OCI-LY3 (cell line): ENCODE measurements around the gene MTCL3.

ENCODE experiments used
- EZH2phosphoT487 ChIP-seq: fragments of 200-600 bp; shearing (Covaris generic); IDR thresholded peaks from 2 replicates; pipeline ENCODE4 v1.6.1; 2018; ENCODE audit warnings: antibody characterized with exemption, mixed run types, low read depth
- TF ChIP-seq, protein P1 (sequence below): fragments of 200-600, 300-600 bp; sonication (generic); IDR thresholded peaks from 2 replicates; pipeline ENCODE4 v1.5.1; 2014; ENCODE audit warnings: antibody characterized with exemption, low read length, low read depth

DNA sequence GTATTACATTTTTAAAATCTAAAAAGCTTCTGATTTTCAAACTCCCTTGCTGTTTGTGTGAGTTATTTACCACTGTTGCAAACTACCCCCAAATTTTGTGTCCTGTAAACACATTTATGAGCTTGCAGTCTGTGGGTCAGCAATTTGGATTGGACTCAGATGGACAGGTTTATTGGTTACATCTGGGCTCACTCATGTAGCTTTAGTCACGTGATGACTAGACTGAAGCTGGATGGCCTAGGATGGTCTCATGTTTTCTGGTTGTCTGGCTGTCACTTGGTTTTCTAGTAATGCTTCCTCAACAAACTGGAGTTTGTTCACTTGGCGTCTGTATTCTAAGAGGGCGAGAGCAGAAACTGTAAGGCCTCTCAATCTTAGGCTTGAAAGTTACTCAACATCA is 45.6 kb upstream of the MTCL3 start:
- TF ChIP-seq, protein P1, sequence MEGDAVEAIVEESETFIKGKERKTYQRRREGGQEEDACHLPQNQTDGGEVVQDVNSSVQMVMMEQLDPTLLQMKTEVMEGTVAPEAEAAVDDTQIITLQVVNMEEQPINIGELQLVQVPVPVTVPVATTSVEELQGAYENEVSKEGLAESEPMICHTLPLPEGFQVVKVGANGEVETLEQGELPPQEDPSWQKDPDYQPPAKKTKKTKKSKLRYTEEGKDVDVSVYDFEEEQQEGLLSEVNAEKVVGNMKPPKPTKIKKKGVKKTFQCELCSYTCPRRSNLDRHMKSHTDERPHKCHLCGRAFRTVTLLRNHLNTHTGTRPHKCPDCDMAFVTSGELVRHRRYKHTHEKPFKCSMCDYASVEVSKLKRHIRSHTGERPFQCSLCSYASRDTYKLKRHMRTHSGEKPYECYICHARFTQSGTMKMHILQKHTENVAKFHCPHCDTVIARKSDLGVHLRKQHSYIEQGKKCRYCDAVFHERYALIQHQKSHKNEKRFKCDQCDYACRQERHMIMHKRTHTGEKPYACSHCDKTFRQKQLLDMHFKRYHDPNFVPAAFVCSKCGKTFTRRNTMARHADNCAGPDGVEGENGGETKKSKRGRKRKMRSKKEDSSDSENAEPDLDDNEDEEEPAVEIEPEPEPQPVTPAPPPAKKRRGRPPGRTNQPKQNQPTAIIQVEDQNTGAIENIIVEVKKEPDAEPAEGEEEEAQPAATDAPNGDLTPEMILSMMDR = no peak
- TF ChIP-seq EZH2phosphoT487 = no peak
